ENCODE measurements around the gene GLI3. TPM values are rescaled to one million over a fixed set of nuclear protein-coding genes. Genes with fewer than 3 reads are reported as not detected.

Gene GLI3
- total and polyA plus RNA-seq, 2 of the 8 experiments (the other 6 are each of a cell fraction or from before 2014, with no cell fraction given), result 8.0 to 31.1 TPM

DNA sequence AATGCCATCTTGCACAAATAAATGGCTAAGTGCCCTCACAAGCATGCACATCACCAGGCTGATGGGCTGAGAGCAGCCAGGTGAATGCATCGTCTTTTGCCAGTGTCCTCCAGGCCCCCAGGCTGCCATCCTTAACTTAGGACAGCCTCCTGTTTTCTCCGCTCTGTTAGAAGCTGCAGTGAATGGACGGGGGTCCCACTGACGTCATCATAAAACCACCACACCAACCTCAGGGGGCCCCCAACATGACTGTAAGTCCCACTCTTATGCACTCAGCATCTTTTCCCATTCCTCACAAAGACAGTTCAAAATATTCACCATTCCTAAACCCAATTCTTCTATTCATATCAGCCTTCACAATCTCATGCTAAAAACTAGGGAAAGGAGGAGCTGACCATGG is 34.4 kb downstream of the GLI3 start (continued):
- TF ChIP-seq, protein P1, sequence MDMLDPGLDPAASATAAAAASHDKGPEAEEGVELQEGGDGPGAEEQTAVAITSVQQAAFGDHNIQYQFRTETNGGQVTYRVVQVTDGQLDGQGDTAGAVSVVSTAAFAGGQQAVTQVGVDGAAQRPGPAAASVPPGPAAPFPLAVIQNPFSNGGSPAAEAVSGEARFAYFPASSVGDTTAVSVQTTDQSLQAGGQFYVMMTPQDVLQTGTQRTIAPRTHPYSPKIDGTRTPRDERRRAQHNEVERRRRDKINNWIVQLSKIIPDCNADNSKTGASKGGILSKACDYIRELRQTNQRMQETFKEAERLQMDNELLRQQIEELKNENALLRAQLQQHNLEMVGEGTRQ (IDR thresholded peaks at IDR 0.05; ENCODE audit: low read length), result no peak
- TF ChIP-seq TCF12 (IDR thresholded peaks at IDR 0.05; ENCODE audit: low read depth, low read length), result no peak
